ENCODE data around the gene PSMG1.

Gene PSMG1

DNA sequence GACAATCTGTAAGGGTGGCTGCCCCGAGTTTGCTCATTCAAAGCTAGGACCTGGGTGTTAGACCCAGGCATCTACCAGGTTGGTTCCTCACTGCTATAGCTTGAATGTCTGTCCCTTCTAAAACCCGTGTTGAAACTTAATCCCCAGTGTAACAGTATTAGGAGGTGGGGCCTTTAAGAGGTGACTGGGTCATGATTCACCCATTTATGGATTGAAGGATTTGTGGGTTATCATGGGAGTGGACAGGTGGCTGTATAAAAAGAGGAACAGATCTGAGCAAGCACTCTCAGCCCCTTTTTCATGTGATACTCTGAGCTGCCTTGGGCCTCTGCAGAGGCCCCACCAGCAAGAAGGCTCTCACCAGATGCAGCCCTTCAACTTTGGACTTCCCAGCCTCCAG lies 29.4 kb downstream of the PSMG1 start:
- no peak for DNase-seq

DNA sequence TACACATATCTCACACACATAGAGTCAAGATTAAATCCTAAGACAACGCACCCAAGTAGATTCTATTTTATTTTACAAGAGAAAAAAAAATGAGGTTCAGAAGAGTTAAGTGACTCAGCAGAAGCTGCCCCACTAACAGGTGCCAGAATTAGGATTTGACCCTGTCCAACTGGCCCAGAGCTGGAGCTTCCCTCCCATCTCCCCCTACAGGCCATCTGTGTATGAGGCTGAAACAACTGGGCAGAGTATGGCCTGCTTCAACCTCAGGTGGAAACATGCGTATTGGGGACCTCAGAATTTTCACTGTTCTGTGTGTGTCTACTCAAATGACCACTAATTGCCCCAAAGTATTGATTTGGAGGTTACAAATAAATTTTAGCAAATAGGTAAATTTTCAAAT lies 29.9 kb downstream of the PSMG1 start:
- DNase-seq = no peak

DNA sequence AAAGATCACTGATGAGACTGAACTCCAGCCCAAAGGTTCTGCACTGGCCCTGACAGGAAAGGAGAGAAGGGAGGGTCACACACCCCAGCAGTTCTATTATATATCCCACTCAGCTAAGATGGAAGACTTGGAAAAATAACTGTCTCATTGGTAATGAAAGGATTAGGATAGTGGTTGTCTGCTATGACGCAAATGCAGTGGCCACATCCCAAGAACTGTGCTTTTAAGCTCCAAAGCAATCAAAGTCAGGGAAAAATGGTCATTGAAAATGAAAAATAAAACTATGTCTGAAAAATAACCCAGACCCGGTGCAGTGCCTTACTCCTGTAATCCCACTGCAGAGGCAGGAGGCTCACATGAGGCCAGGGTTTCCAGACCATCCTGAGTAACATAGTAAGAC lies 31.0 kb downstream of the PSMG1 start:
- DNase-seq = no peak

DNA sequence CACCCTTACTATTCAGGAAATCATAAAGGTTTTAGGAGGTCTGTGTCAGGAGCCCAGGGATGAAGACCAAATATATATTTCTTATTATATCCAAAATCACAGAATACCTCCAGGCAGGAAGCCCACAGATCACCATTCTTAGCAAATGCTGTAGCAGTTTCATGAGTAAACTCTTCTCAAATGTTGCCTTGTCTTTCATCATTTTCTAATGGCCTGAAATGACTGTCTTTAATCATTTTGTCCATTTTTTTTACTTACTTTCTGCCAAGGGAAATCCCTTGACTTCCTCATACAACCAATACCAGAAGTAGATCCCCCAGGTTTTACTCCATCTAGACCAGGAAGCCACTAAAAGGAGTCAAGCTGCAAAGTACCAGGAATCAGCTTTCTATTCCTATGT lies 32.4 kb downstream of the PSMG1 start:
- no peak for DNase-seq

DNA sequence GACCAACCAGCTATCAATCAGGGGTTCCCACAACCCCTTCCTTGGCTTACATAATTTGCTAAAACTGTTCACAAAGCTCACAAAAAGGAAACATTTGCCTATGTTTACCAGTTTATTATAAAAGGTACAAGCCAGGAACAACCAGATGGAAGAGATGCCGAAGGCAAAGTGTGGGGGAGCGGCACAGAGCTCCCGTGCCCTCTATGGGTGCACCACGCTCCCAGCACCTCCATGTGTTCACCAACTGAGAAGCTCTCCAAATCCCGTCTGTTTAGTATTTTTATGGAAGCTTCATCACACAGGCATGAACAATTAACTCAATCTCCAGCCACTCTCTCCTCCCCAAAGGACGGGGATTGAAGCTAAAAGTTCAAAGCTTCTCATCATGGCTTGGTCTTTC lies 32.9 kb downstream of the PSMG1 start:
- no peak for DNase-seq

DNA sequence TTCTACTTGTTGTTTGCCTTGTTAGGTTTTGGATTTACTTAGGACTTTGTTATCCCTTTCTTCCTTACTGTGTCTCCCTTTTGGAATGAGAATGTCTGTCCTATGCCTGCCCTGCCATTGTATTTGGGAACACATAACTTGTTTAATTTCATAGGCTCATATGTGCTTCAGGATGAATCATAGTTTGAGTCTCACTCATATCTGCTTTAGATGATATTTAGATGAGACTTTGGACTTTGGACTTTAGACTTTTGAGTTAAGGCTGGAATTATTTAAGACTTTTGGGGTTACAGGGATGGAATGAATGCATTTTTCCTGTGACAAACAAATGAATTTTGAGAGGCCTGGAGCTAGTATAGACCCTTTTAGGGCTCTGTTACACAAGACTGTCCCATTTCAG lies 33.4 kb downstream of the PSMG1 start:
- no peak for DNase-seq

DNA sequence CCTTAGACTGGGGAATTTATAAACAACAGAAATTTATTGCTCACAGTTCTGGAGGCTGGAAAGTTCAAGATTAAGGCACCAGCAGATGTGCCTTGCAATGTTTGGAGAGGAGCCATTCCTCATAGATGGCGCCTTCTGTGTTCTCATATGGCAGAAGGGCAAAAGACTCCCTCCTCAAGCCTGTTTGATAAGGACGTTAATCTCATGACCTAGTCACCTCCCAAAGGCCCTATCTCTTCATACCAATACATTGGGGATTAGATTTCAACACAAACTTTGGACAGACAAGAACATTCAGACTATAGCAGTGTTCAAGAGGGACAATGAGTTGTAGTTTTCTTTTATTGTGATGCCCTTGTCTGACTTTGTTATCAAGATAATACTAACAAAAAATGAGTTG lies 34.3 kb downstream of the PSMG1 start:
- DNase-seq = no peak

DNA sequence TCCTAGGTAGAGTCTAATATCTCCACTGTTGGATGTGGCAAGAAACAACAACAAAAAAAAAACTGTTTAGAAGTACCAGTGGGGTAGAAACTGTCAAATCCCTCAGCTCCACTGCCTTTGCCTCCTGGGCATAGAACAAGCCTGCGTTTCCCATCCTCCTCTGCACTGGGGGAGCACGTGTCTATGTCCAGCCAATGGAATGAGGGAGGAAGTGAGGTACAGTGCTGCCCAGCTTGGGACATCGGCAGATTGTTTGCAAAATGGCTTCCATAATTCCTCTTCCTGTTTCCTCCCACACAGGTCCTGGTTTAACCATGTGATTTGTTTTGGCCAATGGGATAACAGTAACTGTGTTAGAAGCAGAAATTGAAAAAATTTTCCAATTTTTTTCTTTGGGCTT lies 39.1 kb downstream of the PSMG1 start:
- no peak for DNase-seq

DNA sequence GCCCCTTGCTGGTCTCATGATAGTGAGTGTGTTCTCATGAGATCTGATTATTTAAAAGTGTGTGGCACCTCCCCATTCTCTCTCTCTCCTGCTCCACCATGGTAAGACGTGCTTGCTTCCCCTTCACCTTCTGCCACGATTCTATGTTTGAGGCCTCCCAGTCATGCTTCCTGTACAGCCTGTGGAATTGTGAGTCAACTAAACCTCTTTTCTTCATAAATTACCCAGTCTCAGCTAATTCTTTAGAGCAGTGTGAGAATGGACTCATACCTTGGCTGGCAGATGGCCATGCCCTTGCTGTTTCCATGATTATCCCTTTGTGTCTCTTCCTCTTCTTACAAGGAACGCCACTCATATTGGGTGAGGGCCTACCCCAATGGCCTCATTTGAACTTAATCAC lies 40.3 kb downstream of the PSMG1 start:
- DNase-seq = no peak

DNA sequence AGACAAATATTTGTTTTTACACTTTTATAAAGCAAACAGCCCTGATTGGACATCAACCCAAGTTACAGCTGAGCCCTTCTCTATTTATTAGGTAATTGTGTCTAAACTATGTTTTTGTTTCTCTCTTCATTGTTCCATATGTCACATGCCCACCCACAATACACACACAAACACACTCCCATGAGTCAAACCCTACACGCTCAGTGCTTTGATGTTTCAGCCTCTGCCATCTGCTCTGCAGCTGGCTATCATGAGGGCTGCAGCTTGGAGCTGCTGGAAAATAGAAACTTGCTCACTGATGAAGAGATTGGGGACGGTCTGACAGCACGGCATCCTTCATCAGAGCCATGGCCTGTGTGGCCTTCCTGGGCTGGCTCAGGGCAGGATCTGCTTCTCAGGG lies 41.7 kb downstream of the PSMG1 start:
- DNase-seq = no peak

DNA sequence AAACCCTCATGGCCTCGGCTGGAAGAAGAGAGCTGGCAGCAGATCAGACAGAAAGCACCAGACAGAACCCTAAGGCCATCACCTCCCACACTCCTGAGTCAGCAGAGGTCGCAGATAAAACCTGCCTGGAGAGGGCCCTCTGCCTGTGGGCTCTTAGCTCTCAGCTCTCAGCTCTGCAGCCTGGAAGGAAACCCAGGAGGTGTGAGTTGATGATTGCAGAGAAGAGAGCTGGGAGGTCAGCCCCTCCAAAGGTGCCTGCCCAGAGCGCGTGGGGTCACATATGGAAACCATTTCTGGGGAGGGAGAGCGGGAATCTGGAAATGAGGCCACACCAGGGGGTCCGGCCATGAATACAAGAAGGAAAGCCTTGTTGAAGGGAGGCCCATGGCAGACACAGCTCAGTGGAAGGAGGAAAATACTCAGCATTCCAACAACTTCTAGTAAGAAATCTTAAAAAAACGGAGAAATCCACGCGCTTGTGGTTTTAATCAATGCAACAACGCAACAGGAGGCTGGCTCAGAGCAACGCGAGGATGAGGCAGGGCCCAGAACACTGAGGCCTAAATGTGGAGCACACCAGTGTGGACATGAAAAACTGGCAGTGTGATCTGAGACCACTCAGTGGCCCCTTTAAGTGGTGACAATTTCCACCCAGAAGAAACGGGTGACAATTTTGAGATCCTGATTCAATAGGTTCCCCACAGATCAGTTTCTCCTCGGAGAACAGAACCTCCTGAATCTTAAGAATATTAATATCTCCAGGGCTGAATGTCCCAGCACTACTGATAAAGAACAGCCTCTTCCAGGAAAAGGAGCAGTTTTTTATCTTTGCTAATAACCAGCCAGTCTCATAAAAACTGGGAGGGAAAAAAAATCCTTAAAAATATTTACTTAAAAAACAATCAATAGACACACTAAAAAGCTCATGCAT lies 45.7 kb downstream of the PSMG1 start:
- DNase-seq = no peak

DNA sequence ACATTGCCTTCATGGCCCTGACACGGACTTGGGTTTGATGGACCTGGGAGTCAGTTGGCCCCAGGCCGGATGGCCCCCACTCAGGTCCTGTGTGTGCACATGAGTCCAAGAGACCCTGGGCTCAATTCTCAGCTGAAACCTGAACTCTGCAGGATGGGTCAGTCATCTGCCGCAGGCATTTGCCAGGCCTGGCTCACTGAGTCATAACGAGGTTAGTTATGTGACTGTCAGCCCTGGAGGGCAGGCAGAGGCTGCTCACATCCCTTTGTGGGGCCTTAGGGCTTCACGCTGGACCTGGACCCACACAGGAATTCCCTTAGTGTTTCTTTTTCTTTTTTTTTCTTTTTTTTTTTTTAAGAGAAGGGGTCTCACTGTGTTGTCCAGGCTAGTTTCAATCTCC lies 46.5 kb downstream of the PSMG1 start:
- no peak for DNase-seq

DNA sequence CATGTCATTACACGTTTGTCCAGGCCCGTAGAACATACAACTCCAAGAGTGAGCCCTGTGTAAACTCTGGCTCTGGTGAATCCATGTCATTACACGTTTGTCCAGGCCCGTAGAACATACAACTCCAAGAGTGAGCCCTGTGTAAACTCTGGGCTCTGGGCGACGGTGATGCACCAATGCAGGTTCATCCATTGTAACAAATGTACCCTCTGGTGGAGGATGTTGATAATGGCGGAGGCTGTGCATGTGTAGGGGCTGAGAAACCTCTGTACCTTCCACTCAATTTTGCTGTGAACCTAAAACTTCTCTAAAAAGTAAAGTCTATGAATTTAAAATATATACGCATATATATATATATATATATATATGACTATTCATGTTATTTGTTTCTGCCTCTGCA lies 47.1 kb downstream of the PSMG1 start:
- peak; percentile 23 for DNase-seq

DNA sequence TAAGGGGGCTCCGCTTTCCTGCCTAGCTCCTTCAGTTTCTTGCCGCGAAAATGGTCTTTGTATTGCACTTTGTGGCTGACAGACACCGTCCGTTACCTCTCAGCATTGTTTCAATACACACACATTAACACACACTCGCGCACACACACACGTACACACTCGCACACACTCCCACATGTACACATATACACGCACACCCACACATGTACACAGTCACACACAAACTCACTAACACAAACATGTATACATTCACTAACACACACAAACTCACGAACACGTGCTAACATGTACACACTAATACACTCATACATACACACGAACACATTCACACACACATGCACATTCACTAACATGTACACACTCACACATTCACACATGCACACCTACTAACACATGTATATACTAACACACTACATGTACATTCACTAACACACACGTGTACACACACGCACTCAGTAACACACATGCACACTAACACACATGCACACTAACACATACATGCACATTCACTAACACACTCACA lies 48.9 kb downstream of the PSMG1 start:
- no peak for DNase-seq

DNA sequence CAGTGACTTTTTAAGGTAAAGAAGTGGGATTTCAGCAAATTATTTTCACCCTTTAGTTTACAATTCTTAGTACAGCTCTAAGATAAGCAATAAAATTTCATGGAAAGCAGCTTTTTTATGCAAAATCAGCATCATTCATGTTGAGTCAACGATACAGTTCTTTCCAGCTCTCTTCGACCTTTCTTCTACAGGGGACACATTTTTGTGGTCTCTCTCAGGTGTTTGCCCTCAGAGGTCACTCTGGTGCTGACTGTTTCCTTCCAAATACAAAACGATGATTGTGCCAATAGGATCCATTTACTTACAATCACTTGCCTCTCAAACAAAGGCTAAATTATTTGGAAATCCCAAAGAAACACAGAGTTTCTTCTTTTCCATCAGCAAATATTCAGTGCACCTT lies 51.0 kb downstream of the PSMG1 start:
- no peak for DNase-seq

DNA sequence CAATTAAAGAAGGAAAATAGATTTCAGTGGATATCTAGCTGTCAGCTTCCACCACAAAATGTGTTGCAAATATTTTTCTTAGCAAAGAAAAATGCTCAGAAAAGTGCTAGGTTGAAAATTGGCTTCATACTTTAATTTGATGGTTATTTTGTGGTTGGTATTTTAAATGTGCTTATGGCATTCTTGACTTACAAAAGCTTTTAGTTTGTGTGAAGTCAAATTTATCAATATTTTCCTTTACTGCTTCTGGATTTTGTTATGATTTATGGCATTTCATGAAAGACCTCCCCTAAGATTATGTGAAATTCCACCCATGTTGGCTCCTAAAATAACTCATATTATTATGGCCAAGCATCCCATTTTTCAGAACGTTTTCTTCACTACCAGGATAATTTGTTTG lies 51.5 kb downstream of the PSMG1 start:
- DNase-seq = no peak

DNA sequence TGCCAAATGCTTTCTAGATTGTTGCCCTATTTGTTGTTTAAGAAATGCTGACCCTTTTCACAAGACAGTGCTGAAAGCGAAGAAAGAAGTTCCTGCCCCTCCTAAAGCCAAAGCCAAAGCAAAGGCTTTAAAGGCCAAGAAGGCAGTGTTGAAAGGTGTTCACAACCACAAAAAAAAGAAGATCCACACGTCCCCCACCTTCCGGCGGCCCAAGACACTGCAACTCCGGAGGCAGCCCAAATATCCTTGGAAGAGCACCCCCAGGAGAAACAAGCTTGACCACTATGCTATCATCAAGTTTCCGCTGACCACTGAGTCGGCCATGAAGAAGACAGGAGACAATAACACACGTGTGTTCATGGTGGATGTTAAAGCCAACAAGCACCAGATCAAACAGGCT lies 55.7 kb downstream of the PSMG1 start:
- no peak for DNase-seq

DNA sequence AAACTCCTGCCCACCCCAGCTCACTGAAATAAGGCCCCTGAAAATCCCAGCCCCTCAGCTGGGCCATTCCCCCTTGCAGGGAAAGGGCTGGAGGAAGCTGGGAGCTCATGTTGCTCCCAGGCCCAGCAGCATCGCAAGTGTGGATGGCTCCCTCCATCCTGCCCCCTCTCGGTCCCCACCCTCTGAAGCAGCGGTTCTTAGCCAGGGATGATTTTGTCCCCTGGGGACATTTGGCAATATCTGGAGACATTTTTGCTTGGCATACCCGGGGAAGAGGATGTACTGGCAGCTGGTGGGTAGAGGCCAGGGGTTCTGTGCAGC lies 56.8 kb downstream of the PSMG1 start:
- no peak for DNase-seq

DNA sequence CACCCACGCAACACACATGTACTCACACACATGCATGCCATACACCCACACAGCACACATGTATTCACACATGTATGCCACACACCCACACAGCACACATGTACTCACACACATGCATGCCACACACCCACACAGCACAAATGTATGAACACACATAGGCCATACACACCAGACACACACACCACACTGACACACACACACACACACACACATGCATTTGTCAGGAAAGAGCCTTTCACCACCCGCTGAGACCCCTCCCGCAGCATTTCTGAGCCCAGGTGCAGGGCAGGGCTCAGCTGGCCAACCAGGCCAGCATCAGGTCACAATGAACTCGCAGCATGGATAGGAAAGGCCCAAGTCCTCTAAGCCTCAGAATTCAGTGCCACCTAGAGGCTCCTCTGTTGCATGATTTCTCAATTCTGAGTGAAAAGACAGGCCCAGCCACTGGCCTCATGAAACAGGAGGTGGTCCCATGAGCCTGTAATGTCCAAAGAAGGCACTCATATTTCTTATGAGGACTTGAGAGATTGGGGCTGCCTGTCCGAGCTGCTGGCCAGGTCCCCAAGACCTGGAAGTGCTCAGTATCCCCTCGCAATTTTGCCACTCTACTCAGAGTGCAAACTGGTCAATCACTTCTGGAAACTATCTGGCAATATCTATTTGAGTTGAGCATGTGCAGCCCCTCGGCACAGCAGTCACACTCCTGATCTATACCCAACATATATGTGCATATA lies 57.3 kb downstream of the PSMG1 start:
- DNase-seq = peak; percentile 32

Data from activated CD4-positive, alpha-beta T cell treated with anti-CD3 and anti-CD28 coated beads, Interleukin-10, Interleukin-2, amounts not matched to agents 100 ng/mL and 50 ng/mL, durations not matched to agents 16 hours and 8 hours (primary cell).